PC-3 (cell line): ENCODE data around the gene GPR179.

Source experiments
- CTCF ChIP-seq: fragments of 300-600 bp; sonication (generic); conservative IDR thresholded peaks from 2 replicates; pipeline ENCODE4 v1.5.1; 2017; ENCODE audit warnings: antibody characterized with exemption, low read depth, mild to moderate bottlenecking, low read length
- EZH2 ChIP-seq: fragments of 300-600 bp; sonication (generic); IDR thresholded peaks from one replicate; pipeline ENCODE4 v1.6.1; 2017; ENCODE audit warnings: antibody characterized with exemption, mild to moderate bottlenecking, low read length; ENCODE audit not compliant: unreplicated experiment

GRCh38 chr17:38350035-38350434, 6.3 kb upstream of the GPR179 start:
- TF ChIP-seq CTCF, result no peak
- no peak for TF ChIP-seq EZH2
